H1 (cell line): ENCODE data around the gene SPR. TPM values are rescaled to one million over a fixed set of nuclear protein-coding genes. Genes with fewer than 3 reads are reported as not detected.

Source experiments
- CTCF ChIA-PET: fragments of 300-600 bp; sonication (Branson Sonifier 250); formaldehyde crosslinking; loops from one replicate; lab custom pipeline; 2021; ENCODE audit not compliant: partially characterized antibody; lab: Charles Lee
- POLR2A ChIA-PET: fragments of 300-600 bp; sonication (Branson Sonifier 250); formaldehyde crosslinking; loops from one replicate; lab custom pipeline; 2021; ENCODE audit warnings: inconsistent platforms; ENCODE audit not compliant: partially characterized antibody; lab: Charles Lee
- DNase-seq, 2 experiments: peaks; one replicate each; pipeline versions ENCODE4 v3.0.0 to v3.0.0-alpha.2; 2010 to 2022; ENCODE audit warnings: low spot score in 2 of 2, low read depth in 1 of 2, mixed read lengths in 1 of 2
- FAIRE-seq: peaks from 2 replicates; lab custom pipeline; 2011; peaks lifted over from hg19 to GRCh38; lab: Jason Lieb, UNC
- H2AFZ ChIP-seq: 2 replicates; pipeline ENCODE4 v1.8.1; 2012; ENCODE audit warnings: low read length, inconsistent platforms
- H2AK5ac ChIP-seq: 2 replicates; pipeline ENCODE4 v1.6.1; 2013; ENCODE audit warnings: low read depth, low read length
- H2BK120ac ChIP-seq: replicated peaks from 2 replicates; pipeline ENCODE3; 2013; ENCODE audit warnings: low read depth, low read length, inconsistent platforms
- H2BK12ac ChIP-seq: 2 replicates; pipeline ENCODE4 v1.6.1; 2013; ENCODE audit warnings: low read depth, low read length
- H2BK15ac ChIP-seq: 2 replicates; pipeline ENCODE4 v1.6.1; 2013; ENCODE audit warnings: low read length
- H2BK20ac ChIP-seq: 2 replicates; pipeline ENCODE4 v1.6.1; 2013; ENCODE audit warnings: low read length
- H2BK5ac ChIP-seq: 2 replicates; pipeline ENCODE4 v1.6.1; 2013; ENCODE audit warnings: low read depth, low read length
- H3K14ac ChIP-seq: 2 replicates; pipeline ENCODE4 v1.6.1; 2013; ENCODE audit warnings: inconsistent platforms; ENCODE audit not compliant: insufficient read length
- H3K18ac ChIP-seq: 2 replicates; pipeline ENCODE4 v1.6.1; 2013; ENCODE audit warnings: low read length; ENCODE audit errors: extremely low read depth
- H3K23ac ChIP-seq: 2 replicates; pipeline ENCODE4 v1.6.1; 2013; ENCODE audit warnings: inconsistent platforms; ENCODE audit not compliant: insufficient read length
- H3K23me2 ChIP-seq: 2 replicates; pipeline ENCODE4 v1.6.1; 2013; ENCODE audit warnings: low read depth, low read length
- H3K27ac ChIP-seq: 2 replicates; pipeline ENCODE4 v1.6.1; 2011; ENCODE audit warnings: low read depth, low read length, inconsistent platforms
- H3K27me3 ChIP-seq, 4 experiments: replicated peaks in 1 of 4; 1 replicate in 1 of 4; 2 replicates in 3 of 4; pipeline versions ENCODE4 v1.6.1 to v1.8.1; 2011 to 2013; ENCODE audit warnings: low read length in 3 of 4, mild to moderate bottlenecking in 3 of 4, inconsistent platforms in 2 of 4, mixed read lengths in 2 of 4, moderate library complexity in 1 of 4; ENCODE audit not compliant: control insufficient read depth in 3 of 4, insufficient read depth in 3 of 4; ENCODE audit errors: extremely low read depth in 1 of 4
- H3K36me3 ChIP-seq, 4 experiments: 2 replicates each; pipeline versions ENCODE4 v1.6.1 to v1.8.1; 2011 to 2013; ENCODE audit warnings: mild to moderate bottlenecking in 4 of 4, low read length in 3 of 4, moderate library complexity in 2 of 4, control low read depth in 1 of 4, inconsistent platforms in 1 of 4; ENCODE audit not compliant: insufficient read depth in 4 of 4, control insufficient read depth in 2 of 4
- H3K4ac ChIP-seq: replicated peaks from 2 replicates; pipeline ENCODE3; 2013; ENCODE audit warnings: low read length, low read depth, mixed read lengths, inconsistent platforms; ENCODE audit not compliant: insufficient read length
- H3K4me1 ChIP-seq, 4 experiments: replicated peaks in 1 of 4; 1 replicate in 1 of 4; 2 replicates in 3 of 4; pipeline versions ENCODE4 v1.6.1 to v1.8.1; 2011 to 2013; ENCODE audit warnings: low read length in 3 of 4, inconsistent platforms in 2 of 4, mixed read lengths in 1 of 4; ENCODE audit not compliant: insufficient read depth in 4 of 4, control insufficient read depth in 3 of 4
- H3K4me2 ChIP-seq, 2 experiments: 2 replicates each; pipeline versions ENCODE4 v1.6.1 to v1.8.1; 2011 to 2013; ENCODE audit warnings: low read depth in 2 of 2, low read length in 2 of 2, control low read depth in 1 of 2, inconsistent platforms in 1 of 2, mild to moderate bottlenecking in 1 of 2; ENCODE audit not compliant: insufficient read depth in 1 of 2
- H3K4me3 ChIP-seq, 4 experiments: fragments of 200-600, 300-600 bp in 1 of 4; sonication (generic), shearing (Covaris generic), sonication (Bioruptor Twin) in 1 of 4; 2 replicates each; pipeline versions ENCODE4 v1.5.1 to v1.8.1; 2011 to 2016; ENCODE audit warnings: low read length in 4 of 4, low read depth in 3 of 4, control low read depth in 2 of 4, inconsistent platforms in 2 of 4, mild to moderate bottlenecking in 2 of 4, mixed read lengths in 1 of 4, moderate library complexity in 1 of 4; ENCODE audit not compliant: insufficient read depth in 2 of 4; ENCODE audit errors: extremely low read depth in 1 of 4
- H3K56ac ChIP-seq: replicated peaks from 2 replicates; pipeline ENCODE3; 2013; ENCODE audit warnings: low read depth, mild to moderate bottlenecking, mixed read lengths, low read length, inconsistent platforms; ENCODE audit not compliant: insufficient read length
- H3K79me1 ChIP-seq: 2 replicates; pipeline ENCODE4 v1.6.1; 2013; ENCODE audit warnings: low read depth, low read length, control low read depth
- H3K79me2 ChIP-seq, 2 experiments: 2 replicates each; pipeline versions ENCODE4 v1.6.1 to v1.8.1; 2012 to 2013; ENCODE audit warnings: low read length in 2 of 2, mild to moderate bottlenecking in 2 of 2, inconsistent platforms in 1 of 2; ENCODE audit not compliant: insufficient read depth in 2 of 2, control insufficient read depth in 1 of 2
- H3K9ac ChIP-seq, 4 experiments: replicated peaks in 1 of 4; 1 replicate in 1 of 4; 2 replicates in 3 of 4; pipeline versions ENCODE4 v1.6.1 to v1.8.1; 2011 to 2013; ENCODE audit warnings: low read depth in 3 of 4, low read length in 3 of 4, control low read depth in 2 of 4, mild to moderate bottlenecking in 2 of 4, moderate library complexity in 2 of 4, inconsistent platforms in 1 of 4; ENCODE audit errors: extremely low read depth in 1 of 4
- H3K9me3 ChIP-seq, 2 experiments: 2 replicates each; pipeline versions ENCODE4 v1.6.1 to v1.8.1; 2012 to 2013; ENCODE audit warnings: mild to moderate bottlenecking in 2 of 2, moderate library complexity in 2 of 2, control low read depth in 1 of 2, inconsistent platforms in 1 of 2, low read depth in 1 of 2, low read length in 1 of 2, mixed read lengths in 1 of 2; ENCODE audit not compliant: insufficient read depth in 2 of 2
- H4K20me1 ChIP-seq, 2 experiments: replicated peaks in 1 of 2; 2 replicates each; pipeline versions ENCODE3 to v1.8.1; 2011 to 2013; ENCODE audit warnings: inconsistent platforms in 2 of 2, low read length in 2 of 2, mild to moderate bottlenecking in 1 of 2; ENCODE audit not compliant: insufficient read depth in 2 of 2, control insufficient read depth in 1 of 2
- H4K5ac ChIP-seq: 2 replicates; pipeline ENCODE4 v1.6.1; 2013; ENCODE audit warnings: low read length, low read depth, mixed read lengths, inconsistent platforms; ENCODE audit not compliant: insufficient read length
- H4K8ac ChIP-seq: 2 replicates; pipeline ENCODE4 v1.8.0; 2013; ENCODE audit warnings: mild to moderate bottlenecking, moderate library complexity, low read length, inconsistent platforms; ENCODE audit not compliant: insufficient read depth; ENCODE audit errors: extremely low read depth
- H4K91ac ChIP-seq: replicated peaks from 2 replicates; pipeline ENCODE3; 2013; ENCODE audit warnings: low read length, mixed read lengths, inconsistent platforms; ENCODE audit not compliant: insufficient read length
- ASH2L ChIP-seq: fragments of 200-600, 300-600 bp; sonication (generic); IDR thresholded peaks from one replicate; pipeline ENCODE4 v1.7.1; 2017; ENCODE audit warnings: low read length
- BRCA1 ChIP-seq: IDR thresholded peaks from 2 replicates; pipeline ENCODE4 v1.6.1; 2012; ENCODE audit warnings: low read depth, low read length, improper control_type of control experiment
- CEBPB ChIP-seq: IDR thresholded peaks from 2 replicates; pipeline ENCODE4 v1.6.1; 2012; ENCODE audit warnings: low read depth, low read length
- EZH2 ChIP-seq: fragments of 200-600 bp; sonication (generic); IDR thresholded peaks from 2 replicates; pipeline ENCODE4 v1.7.1; 2012; ENCODE audit warnings: low read depth, mild to moderate bottlenecking, moderate library complexity, low read length, inconsistent platforms; ENCODE audit not compliant: severe bottlenecking
- KDM1A ChIP-seq: fragments of 200-600, 300-600 bp; sonication (generic); IDR thresholded peaks from 2 replicates; pipeline ENCODE4 v1.7.1; 2016; ENCODE audit warnings: mild to moderate bottlenecking, low read length, borderline replicate concordance
- NANOG ChIP-seq: IDR thresholded peaks from 2 replicates; pipeline ENCODE4 v1.6.1; 2011; ENCODE audit warnings: low read length, low read depth, mild to moderate bottlenecking, inconsistent platforms; ENCODE audit not compliant: insufficient read depth, poor library complexity, severe bottlenecking
- POU5F1 ChIP-seq: IDR thresholded peaks from 2 replicates; pipeline ENCODE4 v1.6.1; 2011; ENCODE audit warnings: low read depth, mild to moderate bottlenecking, low read length, moderate library complexity
- SRF ChIP-seq: IDR thresholded peaks from 2 replicates; pipeline ENCODE4 v1.6.1; 2011; ENCODE audit warnings: mild to moderate bottlenecking, low read depth, low read length, moderate library complexity
- TCF12 ChIP-seq: IDR thresholded peaks from 2 replicates; pipeline ENCODE4 v1.6.1; 2011; ENCODE audit warnings: low read depth, mild to moderate bottlenecking, low read length
- ZNF274 ChIP-seq: IDR thresholded peaks from 2 replicates; pipeline ENCODE4 v1.7.0; 2012; ENCODE audit warnings: low read length, borderline replicate concordance; ENCODE audit errors: extremely low read depth
- WGBS, 2 experiments: shearing (Covaris generic) in 1 of 2; methylation state at CpG; one replicate each; pipeline versions ENCODE4 v1.1.6 to v1.1.7; 2013 to 2015; ENCODE audit warnings: low lambda C conversion rate in 2 of 2, mixed read lengths in 2 of 2, inconsistent platforms in 1 of 2, low coverage in 1 of 2, missing lambda C conversion rate in 1 of 2; ENCODE audit not compliant: insufficient replicate concordance in 2 of 2, insufficient coverage in 1 of 2, insufficient read length in 1 of 2; ENCODE audit errors: extremely low coverage in 1 of 2, missing lambda C conversion rate in 1 of 2; 5-methylcytosine and 5-hydroxymethylcytosine counted together
- polyA plus RNA-seq, 7 experiments: library from polyadenylated mRNA; depleted of rRNA in 3 of 7; stranded (reverse) in 5 of 7; unstranded in 2 of 7; fragments of >200 nt in 5 of 7; fragments of 200-250 nt in 2 of 7; gene quantifications; 1 replicate in 5 of 7; 2 replicates in 1 of 7; 4 replicates in 1 of 7; pipeline versions ENCODE4 v1.2.1 to v1.2.3, GENCODE V29; 2011 to 2013; ENCODE audit warnings: missing spikeins in 2 of 7, mixed read lengths in 2 of 7
- total RNA-seq: library from RNA; stranded (reverse); fragmentation: NEBNext Ultra II Directional; extraction: Animal tissue kit (Norgen Biotek cat#: 25700); gene quantifications from 2 replicates; pipeline ENCODE4 v1.2.1, GENCODE V29; 2021
- TF ChIP-seq, protein P1 (sequence below): IDR thresholded peaks from 2 replicates; pipeline ENCODE4 v1.6.1; 2012; ENCODE audit warnings: inconsistent platforms
- TF ChIP-seq, protein P2 (sequence below): IDR thresholded peaks from 2 replicates; pipeline ENCODE4 v1.6.1; 2011; ENCODE audit warnings: low read length, improper control_type of control experiment

SPR gene
- total and polyA plus RNA-seq, 2 of the 8 experiments (the other 6 are each of a cell fraction or from before 2014, with no cell fraction given), result 4.5 to 11.5 TPM

DNA sequence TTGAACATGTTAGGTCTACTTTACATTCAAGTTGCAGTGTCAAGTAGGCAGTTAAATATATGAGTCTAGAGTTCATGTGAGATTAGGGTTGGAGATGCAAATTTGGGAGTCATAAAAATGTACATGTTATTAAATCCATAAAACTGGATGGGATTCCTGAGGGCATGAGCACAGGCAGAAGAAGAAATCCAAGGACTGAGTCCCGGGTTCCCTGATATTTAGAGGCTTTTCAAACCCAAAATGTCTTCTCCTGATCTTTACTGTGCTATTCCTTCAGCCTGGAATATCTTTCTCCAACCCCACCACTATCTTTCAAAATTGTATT, 38.1 kb upstream of the SPR start:
- H4K8ac ChIP-seq, result no peak overlapping the region
- no peaks in the 10 kb centered on the region for H3K79me2 ChIP-seq
- no peak overlapping the region for H3K4me3 ChIP-seq
- H2BK5ac ChIP-seq, result no peak overlapping the region
- no peaks in the 10 kb centered on the region for H4K20me1 ChIP-seq
- FAIRE-seq (no peak), DNase-seq (no peak)
- no peak overlapping the region for H3K23ac ChIP-seq
- CTCF ChIA-PET, result interaction anchor here (0.7 to 4.4 kb wide), 4 partner anchors 11 to 71 kb away, joined by 3 to 20 read pairs (median 12); no protein-coding TSS in a partner anchor
- no peak overlapping the region for H3K14ac ChIP-seq
- no peaks in the 10 kb centered on the region for H3K79me1 ChIP-seq
- H2BK12ac ChIP-seq, result no peak overlapping the region
- no peaks in the 10 kb centered on the region for H3K36me3 ChIP-seq
- H4K5ac ChIP-seq, result no peak overlapping the region
- no peak overlapping the region for H2BK120ac ChIP-seq
- no peak overlapping the region for H4K91ac ChIP-seq
- no peaks in the 10 kb centered on the region; the same call in 1 of the 2 replicates for H3K23me2 ChIP-seq
- no peaks in the 10 kb centered on the region for H3K9me3 ChIP-seq
- no peak overlapping the region for H3K4ac ChIP-seq
- WGBS, 2 experiments, result 83% methylated on average over 1 of the region's 1 CpG; no CpG with 5 or more reads in 1 of the 2 experiments
- no peaks in the 10 kb centered on the region; a peak in 1 of 7 replicates for H3K27me3 ChIP-seq
- POLR2A ChIA-PET, result no interaction called here
- peaks cover 0 to 4% (median 0%) of the 10 kb centered on the region in 4 experiments; a peak in 2 of 7 replicates for H3K4me1 ChIP-seq
- no peak overlapping the region for H3K18ac ChIP-seq
- H3K56ac ChIP-seq, result no peak overlapping the region
- H2BK15ac ChIP-seq, result no peak overlapping the region
- H2BK20ac ChIP-seq, result no peak overlapping the region
- no peak overlapping the region for H3K27ac ChIP-seq
- H3K9ac ChIP-seq, result no peak overlapping the region
- no peak overlapping the region for H3K4me2 ChIP-seq
- H2AFZ ChIP-seq, result no peak overlapping the region
- H2AK5ac ChIP-seq, result no peak overlapping the region
- TF ChIP-seq, protein P1, sequence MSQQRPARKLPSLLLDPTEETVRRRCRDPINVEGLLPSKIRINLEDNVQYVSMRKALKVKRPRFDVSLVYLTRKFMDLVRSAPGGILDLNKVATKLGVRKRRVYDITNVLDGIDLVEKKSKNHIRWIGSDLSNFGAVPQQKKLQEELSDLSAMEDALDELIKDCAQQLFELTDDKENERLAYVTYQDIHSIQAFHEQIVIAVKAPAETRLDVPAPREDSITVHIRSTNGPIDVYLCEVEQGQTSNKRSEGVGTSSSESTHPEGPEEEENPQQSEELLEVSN, result no peak
- TF ChIP-seq ZNF274, result no peak
- no peak for TF ChIP-seq SRF
- no peak for TF ChIP-seq POU5F1
- TF ChIP-seq KDM1A, result no peak
- no peak for TF ChIP-seq CEBPB
- TF ChIP-seq EZH2, result no peak
- TF ChIP-seq BRCA1, result no peak
- TF ChIP-seq TCF12, result no peak
- TF ChIP-seq ASH2L, result no peak
- no peak for TF ChIP-seq NANOG
- TF ChIP-seq, protein P2, sequence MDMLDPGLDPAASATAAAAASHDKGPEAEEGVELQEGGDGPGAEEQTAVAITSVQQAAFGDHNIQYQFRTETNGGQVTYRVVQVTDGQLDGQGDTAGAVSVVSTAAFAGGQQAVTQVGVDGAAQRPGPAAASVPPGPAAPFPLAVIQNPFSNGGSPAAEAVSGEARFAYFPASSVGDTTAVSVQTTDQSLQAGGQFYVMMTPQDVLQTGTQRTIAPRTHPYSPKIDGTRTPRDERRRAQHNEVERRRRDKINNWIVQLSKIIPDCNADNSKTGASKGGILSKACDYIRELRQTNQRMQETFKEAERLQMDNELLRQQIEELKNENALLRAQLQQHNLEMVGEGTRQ, result no peak
